ENCODE measurements around the gene NT5DC2. TPM values are rescaled to one million over a fixed set of nuclear protein-coding genes. Genes with fewer than 3 reads are reported as not detected.

NT5DC2 gene
- total RNA-seq, 2 experiments from 2014 or later: 53.8 to 61.7 TPM

DNA sequence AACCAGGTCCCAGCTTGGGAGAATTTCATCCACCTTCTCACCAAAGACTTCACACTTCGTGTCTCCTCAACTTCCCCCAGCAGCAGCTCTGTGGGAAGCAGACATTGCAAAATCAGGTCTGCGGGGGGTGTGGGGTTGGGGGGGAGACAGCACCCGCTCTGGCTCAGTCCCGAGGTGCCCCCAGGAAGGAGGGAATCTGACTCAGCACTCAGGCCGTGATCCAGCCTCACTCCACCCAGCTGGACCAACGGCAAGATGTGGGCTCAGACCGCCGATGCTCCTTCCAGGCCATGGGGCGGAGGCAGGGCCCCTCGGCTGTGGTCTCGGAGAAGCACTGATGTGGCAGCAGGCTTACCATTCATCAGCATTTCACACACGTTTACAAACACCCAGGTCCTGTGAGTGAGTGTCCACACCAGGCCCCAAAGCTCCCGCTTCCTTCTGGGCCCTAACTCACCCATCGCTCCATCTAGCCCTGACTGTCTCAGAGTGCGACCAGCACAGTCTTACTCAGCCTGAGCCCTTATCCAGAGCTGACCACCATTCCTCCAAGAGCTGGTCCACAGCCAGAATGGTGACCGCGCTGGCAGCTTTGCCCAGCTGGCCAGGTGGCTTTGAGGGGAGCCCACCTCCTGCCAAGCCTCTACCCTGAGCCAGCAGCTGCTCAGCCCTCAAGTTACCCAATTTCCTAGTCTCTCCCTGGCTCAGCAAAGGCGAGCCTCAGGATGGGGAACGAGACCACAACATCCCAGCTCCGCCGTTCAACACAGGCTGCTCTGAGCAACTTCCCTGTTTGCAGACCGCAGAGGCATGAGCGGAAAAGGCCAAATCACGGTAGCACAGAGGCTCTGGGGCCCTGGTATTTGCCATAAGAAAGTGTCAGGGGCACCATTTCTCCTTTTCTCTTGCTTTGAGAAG is 35.3 kb downstream of the NT5DC2 start:
- no peaks in the 10 kb centered on the region for H3K36me3 Mint-ChIP-seq (ENCODE audit: low read depth)
- intact Hi-C loops (cut with micrococcal nuclease): no loop called here
- TF ChIP-seq, protein P1, sequence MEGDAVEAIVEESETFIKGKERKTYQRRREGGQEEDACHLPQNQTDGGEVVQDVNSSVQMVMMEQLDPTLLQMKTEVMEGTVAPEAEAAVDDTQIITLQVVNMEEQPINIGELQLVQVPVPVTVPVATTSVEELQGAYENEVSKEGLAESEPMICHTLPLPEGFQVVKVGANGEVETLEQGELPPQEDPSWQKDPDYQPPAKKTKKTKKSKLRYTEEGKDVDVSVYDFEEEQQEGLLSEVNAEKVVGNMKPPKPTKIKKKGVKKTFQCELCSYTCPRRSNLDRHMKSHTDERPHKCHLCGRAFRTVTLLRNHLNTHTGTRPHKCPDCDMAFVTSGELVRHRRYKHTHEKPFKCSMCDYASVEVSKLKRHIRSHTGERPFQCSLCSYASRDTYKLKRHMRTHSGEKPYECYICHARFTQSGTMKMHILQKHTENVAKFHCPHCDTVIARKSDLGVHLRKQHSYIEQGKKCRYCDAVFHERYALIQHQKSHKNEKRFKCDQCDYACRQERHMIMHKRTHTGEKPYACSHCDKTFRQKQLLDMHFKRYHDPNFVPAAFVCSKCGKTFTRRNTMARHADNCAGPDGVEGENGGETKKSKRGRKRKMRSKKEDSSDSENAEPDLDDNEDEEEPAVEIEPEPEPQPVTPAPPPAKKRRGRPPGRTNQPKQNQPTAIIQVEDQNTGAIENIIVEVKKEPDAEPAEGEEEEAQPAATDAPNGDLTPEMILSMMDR (IDR thresholded peaks at IDR 0.05): no peak
- H3K27ac Mint-ChIP-seq: no peak overlapping the region
- DNase-seq: no peak
- ATAC-seq: no peak
- CTCF ChIA-PET: interaction anchor here (1.3 kb wide), 2 partner anchors 23 to 50 kb away, joined by 3 read pairs; no protein-coding TSS in a partner anchor
- no peaks in the 10 kb centered on the region for H3K27me3 Mint-ChIP-seq
- H3K9me3 Mint-ChIP-seq: no peaks in the 10 kb centered on the region
- no peaks in the 10 kb centered on the region for H3K4me1 Mint-ChIP-seq (ENCODE audit: low read depth)
- POLR2A ChIA-PET: interaction anchor here (1.0 kb wide), 1 partner anchor 10 kb away, joined by 3 read pairs; no protein-coding TSS in a partner anchor
- no peak overlapping the region for H3K4me3 Mint-ChIP-seq

DNA sequence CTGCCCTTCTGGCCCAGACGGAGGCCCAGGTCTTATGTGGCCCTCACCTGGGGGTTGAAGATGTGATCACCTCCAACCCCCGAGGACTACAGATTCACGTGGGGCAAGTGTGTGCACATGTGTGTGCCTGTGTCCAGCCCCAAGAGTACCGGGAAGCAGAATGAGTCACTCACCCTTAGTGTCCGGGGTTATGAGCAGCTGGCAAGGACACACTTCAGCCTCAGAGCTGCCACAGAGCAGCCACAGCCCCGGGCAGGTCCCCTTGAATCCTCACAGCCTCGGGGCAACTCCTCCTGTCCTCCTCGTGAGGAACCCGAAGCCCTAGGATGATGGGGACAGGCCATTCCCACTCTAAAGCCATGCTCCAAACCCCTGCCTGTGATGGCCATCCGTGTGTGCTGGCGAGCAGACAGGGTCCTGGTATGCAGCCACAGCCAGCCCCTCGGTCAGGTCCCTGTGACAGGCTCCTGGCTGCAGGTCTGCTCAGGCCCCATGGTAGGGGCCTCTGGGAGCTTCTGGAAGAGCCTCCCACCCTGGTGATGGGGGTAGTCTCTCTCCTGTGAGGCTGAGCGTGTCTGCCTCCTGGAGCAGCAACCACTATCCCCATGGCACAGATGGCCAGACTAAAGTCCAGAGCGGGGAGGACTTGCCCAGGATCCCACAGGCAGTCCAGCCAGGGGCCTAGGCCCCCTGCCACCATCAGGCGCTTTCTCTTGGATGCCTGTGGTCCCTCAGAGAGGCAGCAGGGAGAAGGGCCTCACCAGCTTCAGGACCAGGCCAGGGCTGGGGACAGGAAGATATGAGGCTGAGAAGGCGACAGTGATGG is 37.7 kb downstream of the NT5DC2 start:
- H3K36me3 Mint-ChIP-seq (ENCODE audit: low read depth): peaks cover 8% of the 10 kb centered on the region
- H3K9me3 Mint-ChIP-seq: no peaks in the 10 kb centered on the region
- DNase-seq (no peak), ATAC-seq (no peak)
- no peak overlapping the region for H3K27ac Mint-ChIP-seq
- POLR2A ChIA-PET: interaction anchor here (0.7 kb wide), 1 partner anchor 8 kb away, joined by 3 read pairs; no protein-coding TSS in a partner anchor
- no peaks in the 10 kb centered on the region for H3K27me3 Mint-ChIP-seq
- TF ChIP-seq, protein P1 (IDR thresholded peaks at IDR 0.05): no peak
- intact Hi-C loops (cut with micrococcal nuclease): no loop called here
- H3K4me1 Mint-ChIP-seq (ENCODE audit: low read depth): no peaks in the 10 kb centered on the region
- CTCF ChIA-PET: no interaction called here
- H3K4me3 Mint-ChIP-seq: no peak overlapping the region

DNA sequence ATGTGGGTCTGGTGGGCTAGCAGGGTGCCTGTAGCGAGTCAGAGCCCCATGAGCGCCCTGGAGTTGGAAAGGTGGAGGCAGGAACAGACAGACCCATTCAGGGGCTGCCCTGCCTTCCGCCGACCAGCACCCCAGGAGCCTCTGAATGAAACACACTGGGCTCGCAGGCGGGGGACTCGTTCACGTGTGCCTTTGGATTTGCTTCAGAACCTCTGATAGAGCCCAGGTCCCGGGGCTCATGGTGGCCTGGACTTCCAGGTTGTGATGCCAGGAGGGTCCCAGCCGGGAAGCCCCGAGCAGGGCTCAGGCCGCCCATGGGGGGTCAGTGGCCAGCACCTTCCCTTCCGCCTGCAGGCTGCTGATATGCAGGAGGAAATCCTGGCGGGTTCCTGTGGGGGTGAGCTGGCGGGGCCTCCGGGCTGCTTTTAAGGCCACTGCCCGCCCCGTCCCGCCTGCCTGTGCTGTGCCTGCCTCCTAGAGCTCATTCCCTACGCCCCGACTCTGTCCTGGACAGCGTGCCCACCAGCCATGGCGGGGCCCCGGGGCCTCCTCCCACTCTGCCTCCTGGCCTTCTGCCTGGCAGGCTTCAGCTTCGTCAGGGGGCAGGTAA is 38.7 kb downstream of the NT5DC2 start, which contains the start of gene STAB1:
Gene STAB1, plus strand, starts transcription at position 453 of the 610 bp plus-strand sequence. Its CDS starts 76 bp downstream, at position 529.
- H3K4me1 Mint-ChIP-seq (ENCODE audit: low read depth): no peaks in the 10 kb centered on the region
- TF ChIP-seq, protein P1 (IDR thresholded peaks at IDR 0.05): no peak
- intact Hi-C loops (cut with micrococcal nuclease): no loop called here
- H3K9me3 Mint-ChIP-seq: no peaks in the 10 kb centered on the region
- DNase-seq (no peak), ATAC-seq (no peak)
- CTCF ChIA-PET: interaction anchor here (1.1 kb wide), 1 partner anchor 25 kb away, joined by 3 read pairs; no protein-coding TSS in a partner anchor
- no peak within 1 kb of the TSS for H3K4me3 Mint-ChIP-seq
- H3K27me3 Mint-ChIP-seq: no peaks in the 10 kb centered on the region
- H3K36me3 Mint-ChIP-seq (ENCODE audit: low read depth): peaks cover 8% of the 10 kb centered on the region
- POLR2A ChIA-PET: interaction anchor here (0.7 kb wide), 1 partner anchor 9 kb away, joined by 3 read pairs; no protein-coding TSS in a partner anchor
- H3K27ac Mint-ChIP-seq: no peak within 1 kb of the TSS

DNA sequence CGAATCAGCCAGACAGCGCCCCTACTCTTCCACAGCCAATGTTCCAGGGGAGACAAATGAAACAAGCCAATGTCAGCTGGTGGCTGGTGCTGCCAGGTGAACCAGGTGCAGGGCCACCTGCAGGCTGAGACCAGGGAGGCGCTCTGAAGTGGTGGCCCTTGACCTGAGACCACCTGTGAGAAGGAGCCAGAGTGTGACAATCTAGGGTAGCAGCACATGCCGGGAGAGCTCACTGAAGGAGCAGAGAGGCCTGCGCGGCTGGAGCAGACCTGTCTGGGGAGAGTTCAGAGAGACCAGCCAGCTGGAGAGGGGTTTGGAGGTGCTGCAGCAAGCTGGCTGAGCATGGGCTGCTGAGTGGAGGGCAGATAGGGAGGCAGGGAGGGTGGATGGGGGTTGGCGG is 39.2 kb downstream of the NT5DC2 start:
- no peaks in the 10 kb centered on the region for H3K4me1 Mint-ChIP-seq (ENCODE audit: low read depth)
- POLR2A ChIA-PET: no interaction called here

More for the DNA sequence above, 39.2 kb downstream of the NT5DC2 start:
- intact Hi-C loops (cut with micrococcal nuclease): no loop called here
- CTCF ChIA-PET: interaction anchor here (1.1 kb wide), 1 partner anchor 25 kb away, joined by 3 read pairs; no protein-coding TSS in a partner anchor
- no peak for ATAC-seq
- Mint-ChIP-seq H3K27ac (no peak overlapping the region), H3K27me3 (no peaks in the 10 kb centered on the region), H3K36me3 (ENCODE audit: low read depth) (peaks cover 8% of the 10 kb centered on the region), H3K4me3 (no peak overlapping the region), H3K9me3 (no peaks in the 10 kb centered on the region)
- TF ChIP-seq, protein P1 (IDR thresholded peaks at IDR 0.05): no peak
- no peak for DNase-seq

Measured in activated CD8-positive, alpha-beta T cell treated with anti-CD3 and anti-CD28 coated beads for 36 hours (primary cell).